ENCODE results near the gene COL18A1. TPM values are rescaled to one million over a fixed set of nuclear protein-coding genes. Genes with fewer than 3 reads are reported as not detected.

The COL18A1 gene
- total and polyA plus RNA-seq, 7 experiments from 2014 or later = 7.0 to 89.8 (median 15.4) TPM

DNA sequence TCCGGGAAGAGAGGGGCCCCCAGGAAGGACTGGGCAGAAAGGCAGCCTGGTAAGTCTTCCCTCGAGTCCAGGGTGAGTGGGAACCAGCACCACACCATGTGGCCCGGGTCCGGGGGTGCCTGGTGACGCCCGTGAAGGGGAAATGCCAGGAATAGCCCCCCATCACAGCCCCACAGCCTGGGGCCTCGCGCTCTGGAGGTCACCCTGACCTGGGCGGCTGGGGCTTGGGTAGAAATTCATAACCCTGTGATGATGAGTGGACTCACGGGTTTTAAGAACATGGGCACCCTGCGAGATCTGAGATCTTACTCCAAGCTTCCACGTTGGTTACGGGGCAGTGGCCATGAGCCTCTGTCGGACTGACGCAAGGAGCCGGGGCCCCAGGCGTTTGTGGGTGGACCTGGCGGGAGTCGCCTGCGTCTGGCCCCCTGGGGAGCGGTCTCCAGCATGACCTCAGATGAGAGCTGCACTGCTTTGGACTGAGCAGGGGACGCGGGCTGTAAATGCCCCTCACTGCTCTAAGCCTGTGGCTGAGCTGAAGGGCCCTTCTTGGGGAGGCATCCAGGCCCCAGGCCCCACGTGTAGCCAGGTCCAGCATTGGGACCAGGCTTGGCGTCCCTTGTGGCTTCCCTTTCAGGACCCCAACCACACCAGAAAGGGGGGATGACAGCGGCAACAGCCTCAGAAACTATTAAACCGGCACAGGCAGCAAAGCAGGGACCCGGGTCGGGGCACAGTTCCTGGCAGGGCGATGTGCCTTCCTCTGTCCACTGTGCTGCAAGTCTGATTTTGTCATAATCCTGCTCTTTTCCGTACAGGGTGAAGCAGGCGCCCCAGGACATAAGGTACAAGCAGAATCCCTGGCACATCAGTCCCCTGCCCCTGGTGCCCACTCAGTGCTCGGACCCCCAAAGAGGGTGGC, 77.3 kb downstream of the COL18A1 start:
- ATAC-seq (no peak), DNase-seq (peak in 3 of 9 donors; percentile 26 to 28 (median 28))
- CTCF ChIA-PET = interaction anchor here (1.4 kb wide), 1 partner anchor 114 kb away, joined by 4 read pairs; no protein-coding TSS in a partner anchor
- peak overlapping the region; percentile 76 to 99 (median 95) for H3K27ac Mint-ChIP-seq
- peaks cover 26 to 56% (median 41%) of the 10 kb centered on the region in 7 donors for H3K4me1 Mint-ChIP-seq
- intact Hi-C loops (cut with micrococcal nuclease) = no loop called here
- H3K4me3 ChIP-seq (ENCODE audit: low read length) = peak overlapping the region; percentile 52
- no peaks in the 10 kb centered on the region for H3K36me3 ChIP-seq (ENCODE audit: control insufficient read depth in 2 of 3, insufficient read depth in 3 of 3, low read length in 3 of 3)
- H3K4me3 Mint-ChIP-seq = peak overlapping the region; percentile 72 to 89 (median 84)
- H3K4me1 ChIP-seq (ENCODE audit: control insufficient read depth in 2 of 2, insufficient read depth in 2 of 2, low read length in 2 of 2) = peaks cover 14 to 47% of the 10 kb centered on the region in 2 donors
- no peaks in the 10 kb centered on the region for H3K27me3 Mint-ChIP-seq
- H3K9me3 ChIP-seq (ENCODE audit: control insufficient read depth in 2 of 3, low read length in 3 of 3) = no peaks in the 10 kb centered on the region
- H3K9me3 Mint-ChIP-seq = peaks cover 0 to 3% (median 0%) of the 10 kb centered on the region in 11 donors
- H3K27ac ChIP-seq (ENCODE audit: low read depth, low read length) = peak overlapping the region; percentile 78
- H3K27me3 ChIP-seq (ENCODE audit: control insufficient read depth in 2 of 2, insufficient read depth in 2 of 2, low read length in 2 of 2) = no peaks in the 10 kb centered on the region
- POLR2A ChIA-PET = no interaction called here
- peaks cover 0 to 8% (median 4%) of the 10 kb centered on the region in 5 donors for H3K36me3 Mint-ChIP-seq

DNA sequence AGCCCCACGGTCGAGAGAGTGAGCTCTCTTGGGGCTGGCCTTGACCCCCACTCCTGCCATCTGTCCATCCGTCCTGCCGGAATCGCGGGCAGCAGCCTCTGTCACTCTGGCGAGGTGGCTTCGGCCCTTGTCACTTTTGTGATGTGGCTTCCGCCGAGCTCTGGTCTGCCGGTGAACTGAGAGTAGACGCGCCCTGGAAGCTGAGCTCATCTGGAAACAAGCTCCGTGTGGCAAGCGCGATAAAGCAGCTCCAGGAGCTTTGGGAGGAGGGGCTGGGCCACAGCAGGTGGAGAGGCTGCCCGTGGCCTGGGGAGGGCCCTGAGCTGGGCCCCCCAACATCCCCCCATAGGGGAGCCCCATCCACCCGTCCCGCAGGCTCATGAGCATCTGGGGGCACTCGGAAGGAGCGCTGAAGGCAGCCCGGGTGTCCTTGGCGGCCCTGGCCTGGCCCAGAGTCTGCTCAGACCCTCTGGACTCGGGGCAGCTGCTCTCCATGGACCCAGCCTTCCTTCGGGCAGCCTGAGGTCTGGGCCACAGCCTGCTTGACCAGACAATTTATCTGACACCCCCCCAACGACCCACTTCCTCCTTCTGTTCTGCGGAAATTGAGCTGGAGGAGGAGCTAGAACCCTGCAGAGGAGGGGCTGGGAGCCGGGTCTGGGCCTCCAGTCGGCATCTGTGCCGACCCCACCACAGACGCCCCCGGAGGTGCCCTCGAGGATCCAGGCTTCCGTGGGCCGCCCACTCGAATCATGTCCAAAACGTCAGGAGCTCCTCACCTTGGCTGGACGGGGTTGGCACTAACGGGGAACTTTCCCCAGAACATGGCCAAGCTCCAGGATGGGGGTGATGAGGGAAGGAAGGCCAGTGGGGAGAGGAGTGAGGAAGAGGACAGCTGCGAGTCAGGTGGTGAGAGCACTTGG, 78.2 kb downstream of the COL18A1 start:
- POLR2A ChIA-PET = interaction anchor here (0.5 kb wide), 1 partner anchor 67 kb away, joined by 3 read pairs; no protein-coding TSS in a partner anchor
- CTCF ChIA-PET = interaction anchor here (0.5 to 1.4 kb wide), 3 partner anchors 13 to 395 kb away, joined by 3 to 4 read pairs (median 3); no protein-coding TSS in a partner anchor
- peak overlapping the region; percentile 52 for H3K4me3 ChIP-seq (ENCODE audit: low read length)

DNA sequence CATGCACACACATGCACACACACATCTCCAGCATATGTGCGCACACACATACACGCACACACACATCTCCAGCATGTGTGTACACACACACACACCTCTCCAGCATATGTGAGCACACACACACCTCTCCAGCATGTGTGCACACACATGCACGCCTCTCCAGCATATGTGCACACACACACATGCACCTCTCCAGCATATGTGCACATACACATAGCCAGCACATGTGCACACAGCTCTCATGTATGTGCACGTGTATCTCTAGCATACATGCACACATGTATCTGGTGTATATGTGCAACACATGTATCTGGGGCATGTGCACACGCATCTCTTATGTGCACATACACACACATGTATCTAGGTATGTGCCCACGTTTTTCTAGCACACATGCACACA, 79.4 kb downstream of the COL18A1 start:
- no peak for DNase-seq
- Histone ChIP-seq H3K27ac (ENCODE audit: low read depth, low read length) (no peak overlapping the region), H3K4me3 (ENCODE audit: low read length) (no peak overlapping the region), H3K9me3 (ENCODE audit: control insufficient read depth in 2 of 3, low read length in 3 of 3) (no peaks in the 10 kb centered on the region), H3K36me3 (ENCODE audit: control insufficient read depth in 2 of 3, insufficient read depth in 3 of 3, low read length in 3 of 3) (no peaks in the 10 kb centered on the region), H3K4me1 (ENCODE audit: control insufficient read depth in 2 of 2, insufficient read depth in 2 of 2, low read length in 2 of 2) (peaks cover 3 to 30% of the 10 kb centered on the region in 2 donors), H3K27me3 (ENCODE audit: control insufficient read depth in 2 of 2, insufficient read depth in 2 of 2, low read length in 2 of 2) (no peaks in the 10 kb centered on the region)
- CTCF ChIA-PET = no interaction called here
- POLR2A ChIA-PET = no interaction called here
- peaks cover 0 to 8% (median 4%) of the 10 kb centered on the region in 5 donors for H3K36me3 Mint-ChIP-seq
- H3K27ac Mint-ChIP-seq = peak overlapping the region in 8 of 9 donors; percentile 57 to 96 (median 70)
- peaks cover 13 to 52% (median 27%) of the 10 kb centered on the region in 7 donors for H3K4me1 Mint-ChIP-seq
- H3K9me3 Mint-ChIP-seq = peaks cover 0 to 3% (median 0%) of the 10 kb centered on the region in 11 donors
- no peaks in the 10 kb centered on the region for H3K27me3 Mint-ChIP-seq
- intact Hi-C loops (cut with micrococcal nuclease) = no loop called here
- peak overlapping the region; percentile 26 to 87 (median 66) for H3K4me3 Mint-ChIP-seq
- no peak for ATAC-seq

More for the DNA sequence above, 78.2 kb downstream of the COL18A1 start:
- peaks cover 14 to 38% of the 10 kb centered on the region in 2 donors for H3K4me1 ChIP-seq (ENCODE audit: control insufficient read depth in 2 of 2, insufficient read depth in 2 of 2, low read length in 2 of 2)
- peaks cover 0 to 8% (median 4%) of the 10 kb centered on the region in 5 donors for H3K36me3 Mint-ChIP-seq
- H3K36me3 ChIP-seq (ENCODE audit: control insufficient read depth in 2 of 3, insufficient read depth in 3 of 3, low read length in 3 of 3) = no peaks in the 10 kb centered on the region
- H3K4me1 Mint-ChIP-seq = peaks cover 23 to 54% (median 37%) of the 10 kb centered on the region in 7 donors
- intact Hi-C loops (cut with micrococcal nuclease) = no loop called here
- H3K9me3 Mint-ChIP-seq = peaks cover 0 to 3% (median 0%) of the 10 kb centered on the region in 11 donors
- DNase-seq (peak in 7 of 9 donors; percentile 26 to 60 (median 48)), ATAC-seq (peak; percentile 28)
- no peaks in the 10 kb centered on the region for H3K27me3 ChIP-seq (ENCODE audit: control insufficient read depth in 2 of 2, insufficient read depth in 2 of 2, low read length in 2 of 2)
- H3K4me3 Mint-ChIP-seq = peak overlapping the region; percentile 72 to 89 (median 84)
- peak overlapping the region; percentile 76 to 99 (median 95) for H3K27ac Mint-ChIP-seq
- H3K27ac ChIP-seq (ENCODE audit: low read depth, low read length) = peak overlapping the region; percentile 78
- no peaks in the 10 kb centered on the region for H3K27me3 Mint-ChIP-seq
- H3K9me3 ChIP-seq (ENCODE audit: control insufficient read depth in 2 of 3, low read length in 3 of 3) = no peaks in the 10 kb centered on the region

DNA sequence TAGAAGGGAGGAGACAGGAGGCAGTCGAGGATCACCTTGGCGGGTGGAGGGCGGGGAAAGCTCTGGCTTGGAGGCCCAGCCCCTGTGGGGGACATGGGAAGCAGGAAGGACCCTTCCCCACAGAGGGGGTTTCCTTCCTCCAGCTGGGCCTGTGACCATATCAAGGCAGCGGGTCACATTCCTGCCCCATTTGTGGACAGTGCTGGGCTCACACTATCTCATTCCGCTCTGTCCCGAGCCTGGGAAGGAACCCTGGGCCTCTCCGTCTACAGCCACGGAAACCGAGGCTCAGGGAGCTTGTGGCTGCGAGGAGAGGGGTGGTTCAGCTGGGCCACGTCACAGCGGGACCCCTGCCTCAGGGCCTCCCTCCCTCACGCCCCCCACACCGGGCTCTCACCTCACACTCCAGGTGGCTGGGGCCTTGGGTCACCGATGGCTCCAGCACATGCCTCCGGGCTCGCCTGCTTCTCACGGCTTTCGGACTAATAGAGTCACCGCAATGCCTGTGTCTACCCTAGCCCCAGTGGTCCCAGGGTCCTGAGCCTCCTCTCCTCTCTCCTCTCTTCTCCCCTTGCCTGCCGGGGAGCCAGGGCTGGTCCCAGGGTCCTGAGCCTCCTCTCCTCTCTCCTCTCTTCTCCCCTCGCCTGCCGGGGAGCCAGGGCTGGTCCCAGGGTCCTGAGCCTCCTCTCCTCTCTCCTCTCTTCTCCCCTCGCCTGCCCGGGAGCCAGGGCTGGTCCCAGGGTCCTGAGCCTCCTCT, 80.9 kb downstream of the COL18A1 start:
- Mint-ChIP-seq H3K36me3 (peaks cover 0 to 8% (median 4%) of the 10 kb centered on the region in 5 donors), H3K9me3 (peaks cover 0 to 3% (median 0%) of the 10 kb centered on the region in 11 donors), H3K4me1 (peaks cover 8 to 51% (median 20%) of the 10 kb centered on the region in 7 donors), H3K4me3 (no peak overlapping the region), H3K27ac (peak overlapping the region in 1 of 9 donors; percentile 84), H3K27me3 (no peaks in the 10 kb centered on the region)
- POLR2A ChIA-PET = no interaction called here
- CTCF ChIA-PET = no interaction called here
- no peak for ATAC-seq
- intact Hi-C loops (cut with micrococcal nuclease) = no loop called here
- Histone ChIP-seq H3K27ac (ENCODE audit: low read depth, low read length) (no peak overlapping the region), H3K4me3 (ENCODE audit: low read length) (no peak overlapping the region), H3K4me1 (ENCODE audit: control insufficient read depth in 2 of 2, insufficient read depth in 2 of 2, low read length in 2 of 2) (peaks cover 0 to 18% of the 10 kb centered on the region in 2 donors), H3K27me3 (ENCODE audit: control insufficient read depth in 2 of 2, insufficient read depth in 2 of 2, low read length in 2 of 2) (no peaks in the 10 kb centered on the region), H3K36me3 (ENCODE audit: control insufficient read depth in 2 of 3, insufficient read depth in 3 of 3, low read length in 3 of 3) (no peaks in the 10 kb centered on the region), H3K9me3 (ENCODE audit: control insufficient read depth in 2 of 3, low read length in 3 of 3) (no peaks in the 10 kb centered on the region)
- DNase-seq = no peak

DNA sequence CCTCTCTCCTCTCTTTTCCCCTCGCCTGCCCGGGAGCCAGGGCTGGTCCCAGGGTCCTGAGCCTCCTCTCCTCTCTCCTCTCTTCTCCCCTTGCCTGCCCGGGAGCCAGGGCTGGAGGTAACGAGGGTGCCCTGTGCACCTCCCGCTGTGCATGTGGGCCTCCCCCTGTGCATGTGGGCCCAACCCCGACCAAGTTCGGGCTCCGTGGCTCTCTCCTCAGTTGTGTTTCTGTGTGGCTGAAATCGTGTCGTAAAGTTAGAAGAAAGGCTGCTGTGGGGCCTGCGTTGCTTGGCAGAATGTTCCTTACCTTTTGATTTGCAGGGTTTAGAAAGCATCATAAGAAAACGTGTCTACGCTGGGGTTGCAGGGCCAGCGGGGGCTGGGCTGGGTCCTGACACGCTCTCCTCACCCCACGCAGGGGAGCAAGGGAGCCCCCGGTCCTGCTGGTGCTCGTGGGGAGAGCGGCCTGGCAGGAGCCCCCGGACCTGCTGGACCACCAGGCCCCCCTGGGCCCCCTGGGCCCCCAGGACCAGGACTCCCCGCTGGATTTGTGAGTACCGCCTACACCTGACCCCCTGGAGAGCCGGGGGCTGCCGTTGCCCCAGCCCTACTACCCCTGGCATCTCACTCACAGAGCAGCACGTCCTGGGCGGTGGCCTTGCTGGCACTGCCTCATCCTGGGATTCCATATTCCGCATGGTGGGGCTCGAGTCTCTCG, 81.6 kb downstream of the COL18A1 start:
- no peak overlapping the region for H3K27ac ChIP-seq (ENCODE audit: low read depth, low read length)
- H3K36me3 ChIP-seq (ENCODE audit: control insufficient read depth in 2 of 3, insufficient read depth in 3 of 3, low read length in 3 of 3) = no peaks in the 10 kb centered on the region
- H3K27me3 ChIP-seq (ENCODE audit: control insufficient read depth in 2 of 2, insufficient read depth in 2 of 2, low read length in 2 of 2) = no peaks in the 10 kb centered on the region
- no peak for ATAC-seq
- H3K27me3 Mint-ChIP-seq = no peaks in the 10 kb centered on the region
- H3K4me3 Mint-ChIP-seq = peak overlapping the region in 1 of 10 donors; percentile 51
- H3K4me1 Mint-ChIP-seq = peaks cover 8 to 47% (median 20%) of the 10 kb centered on the region in 7 donors
- POLR2A ChIA-PET = no interaction called here
- no peaks in the 10 kb centered on the region for H3K9me3 ChIP-seq (ENCODE audit: control insufficient read depth in 2 of 3, low read length in 3 of 3)
- CTCF ChIA-PET = no interaction called here
- DNase-seq = no peak
- H3K27ac Mint-ChIP-seq = peak overlapping the region in 4 of 9 donors; percentile 28 to 78 (median 51)
- peaks cover 0 to 18% of the 10 kb centered on the region in 2 donors for H3K4me1 ChIP-seq (ENCODE audit: control insufficient read depth in 2 of 2, insufficient read depth in 2 of 2, low read length in 2 of 2)
- peaks cover 0 to 8% (median 4%) of the 10 kb centered on the region in 5 donors for H3K36me3 Mint-ChIP-seq
- no peak overlapping the region for H3K4me3 ChIP-seq (ENCODE audit: low read length)
- peaks cover 0 to 3% (median 0%) of the 10 kb centered on the region in 11 donors for H3K9me3 Mint-ChIP-seq
- intact Hi-C loops (cut with micrococcal nuclease) = no loop called here
